Measurements from ENCODE around the gene TSPEAR. TPM values are rescaled to one million over a fixed set of nuclear protein-coding genes. Genes with fewer than 3 reads are reported as not detected.
A peak's percentile ranks its signal among the peaks of the same experiment; 100 is the strongest.

Gene TSPEAR
- total RNA-seq, 2 experiments from 2014 or later = not detected

- peaks cover 0 to 6% of the 10 kb centered on the region in 2 experiments for H3K9me3 ChIP-seq (ENCODE audit: control insufficient read depth in 1 of 2, insufficient read depth in 1 of 2, low read length in 2 of 2)
- Mint-ChIP-seq H3K27ac (no peak overlapping the region), H3K36me3 (ENCODE audit: low read depth) (no peaks in the 10 kb centered on the region), H3K4me1 (ENCODE audit: low read depth) (no peaks in the 10 kb centered on the region), H3K27me3 (no peaks in the 10 kb centered on the region), H3K4me3 (no peak overlapping the region), H3K9me3 (no peaks in the 10 kb centered on the region)
- intact Hi-C loops (cut with DNase I, micrococcal nuclease) = no loop called here
- CTCF ChIA-PET = no interaction called here
- no peak for TF ChIP-seq CTCF (IDR thresholded peaks at IDR 0.05)
- no peak overlapping the region for H3K27ac ChIP-seq (ENCODE audit: low read depth in 1 of 2, low read length in 2 of 2)
- no peak for DNase-seq
- H3K4me1 ChIP-seq (ENCODE audit: insufficient read depth, low read length) = no peaks in the 10 kb centered on the region
- no peak for ATAC-seq (ENCODE audit: poor library complexity)
- no peaks in the 10 kb centered on the region for H3K27me3 ChIP-seq (ENCODE audit: control insufficient read depth in 1 of 2, insufficient read depth in 2 of 2, low read length in 2 of 2)
- H3K4me3 ChIP-seq (ENCODE audit: low read length) = no peak overlapping the region
- H3K36me3 ChIP-seq (ENCODE audit: insufficient read depth, low read length) = no peaks in the 10 kb centered on the region
- POLR2A ChIA-PET = no interaction called here
Observed at GRCh38 chr21:44524414-44525371, 186.7 kb downstream of the TSPEAR start.

GRCh38 chr21:44523567-44524413 lies 187.6 kb downstream of the TSPEAR start:
- CTCF ChIA-PET = no interaction called here
- H3K4me1 Mint-ChIP-seq (ENCODE audit: low read depth) = no peaks in the 10 kb centered on the region
- H3K36me3 ChIP-seq (ENCODE audit: insufficient read depth, low read length) = no peaks in the 10 kb centered on the region
- intact Hi-C loops (cut with DNase I, micrococcal nuclease) = no loop called here
- no peak for ATAC-seq (ENCODE audit: poor library complexity)
- H3K9me3 ChIP-seq (ENCODE audit: control insufficient read depth in 1 of 2, insufficient read depth in 1 of 2, low read length in 2 of 2) = peaks cover 0 to 6% of the 10 kb centered on the region in 2 experiments
- H3K4me1 ChIP-seq (ENCODE audit: insufficient read depth, low read length) = no peaks in the 10 kb centered on the region
- no peaks in the 10 kb centered on the region for H3K9me3 Mint-ChIP-seq
- H3K4me3 Mint-ChIP-seq = no peak overlapping the region
- no peak for TF ChIP-seq CTCF (IDR thresholded peaks at IDR 0.05)
- no peak overlapping the region for H3K27ac ChIP-seq (ENCODE audit: low read depth in 1 of 2, low read length in 2 of 2)
- no peak overlapping the region for H3K27ac Mint-ChIP-seq
- no peaks in the 10 kb centered on the region for H3K36me3 Mint-ChIP-seq (ENCODE audit: low read depth)
- H3K27me3 Mint-ChIP-seq = no peaks in the 10 kb centered on the region
- H3K27me3 ChIP-seq (ENCODE audit: control insufficient read depth in 1 of 2, insufficient read depth in 2 of 2, low read length in 2 of 2) = no peaks in the 10 kb centered on the region
- H3K4me3 ChIP-seq (ENCODE audit: low read length) = no peak overlapping the region
- DNase-seq = no peak
- POLR2A ChIA-PET = no interaction called here

GRCh38 chr21:44522753-44523204 lies 188.6 kb downstream of the TSPEAR start:
- no peaks in the 10 kb centered on the region for H3K27me3 Mint-ChIP-seq
- ChIA-PET POLR2A (no interaction called here), CTCF (no interaction called here)
- H3K4me3 ChIP-seq (ENCODE audit: low read length) = no peak overlapping the region
- no peak for ATAC-seq (ENCODE audit: poor library complexity)
- H3K27ac Mint-ChIP-seq = no peak overlapping the region
- no peaks in the 10 kb centered on the region for H3K27me3 ChIP-seq (ENCODE audit: control insufficient read depth in 1 of 2, insufficient read depth in 2 of 2, low read length in 2 of 2)
- intact Hi-C loops (cut with DNase I, micrococcal nuclease) = no loop called here
- no peaks in the 10 kb centered on the region for H3K4me1 ChIP-seq (ENCODE audit: insufficient read depth, low read length)
- no peaks in the 10 kb centered on the region for H3K36me3 ChIP-seq (ENCODE audit: insufficient read depth, low read length)
- DNase-seq = peak in 1 of 14 experiments; percentile 15
- no peak overlapping the region for H3K27ac ChIP-seq (ENCODE audit: low read depth in 1 of 2, low read length in 2 of 2)
- H3K9me3 Mint-ChIP-seq = no peaks in the 10 kb centered on the region
- H3K9me3 ChIP-seq (ENCODE audit: control insufficient read depth in 1 of 2, insufficient read depth in 1 of 2, low read length in 2 of 2) = peaks cover 0 to 6% of the 10 kb centered on the region in 2 experiments
- no peaks in the 10 kb centered on the region for H3K4me1 Mint-ChIP-seq (ENCODE audit: low read depth)
- no peak for TF ChIP-seq CTCF (IDR thresholded peaks at IDR 0.05)
- no peaks in the 10 kb centered on the region for H3K36me3 Mint-ChIP-seq (ENCODE audit: low read depth)
- no peak overlapping the region for H3K4me3 Mint-ChIP-seq
